GM23338 (cell line): ENCODE results near the gene SMIM5. TPM values are rescaled to one million over a fixed set of nuclear protein-coding genes. Genes with fewer than 3 reads are reported as not detected.
A peak's percentile ranks its signal among the peaks of the same experiment; 100 is the strongest.

Source experiments
- ATAC-seq: fragments of 200-7000 bp; cut with Tn5 transposase; 3 replicates; pipeline ENCODE4 v1.9.1; 2020
- DNase-seq: peaks from one replicate; pipeline ENCODE4 v3.0.0-alpha.2; 2015; ENCODE audit warnings: low spot score
- H2AFZ ChIP-seq: fragments of 200-600 bp; sonication (generic); 2 replicates; pipeline ENCODE4 v1.8.0; 2016; ENCODE audit warnings: antibody characterized with exemption, mild to moderate bottlenecking, moderate library complexity
- H3F3A ChIP-seq: fragments of 200-600 bp; sonication (generic); replicated peaks from 2 replicates; pipeline ENCODE4 v1.8.0; 2017; ENCODE audit warnings: antibody characterized with exemption, mixed run types, low read depth
- H3K27ac ChIP-seq: fragments of 200-600 bp; sonication (generic); 2 replicates; pipeline ENCODE4 v1.6.1; 2016; ENCODE audit warnings: low read depth
- H3K27me3 ChIP-seq: fragments of 200-600 bp; sonication (generic); 2 replicates; pipeline ENCODE4 v1.8.0; 2016; ENCODE audit warnings: mild to moderate bottlenecking, mixed run types, moderate library complexity; ENCODE audit not compliant: insufficient read depth
- H3K36me3 ChIP-seq: fragments of 200-600 bp; sonication (generic); 2 replicates; pipeline ENCODE4 v1.8.0; 2016; ENCODE audit warnings: mild to moderate bottlenecking; ENCODE audit not compliant: insufficient read depth
- H3K4me1 ChIP-seq: fragments of 200-600 bp; sonication (generic); 2 replicates; pipeline ENCODE4 v1.8.0; 2016; ENCODE audit warnings: mild to moderate bottlenecking, moderate library complexity; ENCODE audit not compliant: insufficient read depth
- H3K4me2 ChIP-seq: fragments of 200-600 bp; sonication (generic); 2 replicates; pipeline ENCODE4 v1.7.1; 2017; ENCODE audit warnings: mixed run types
- H3K4me3 ChIP-seq: fragments of 200-600 bp; sonication (generic); 2 replicates; pipeline ENCODE4 v1.6.1; 2016; ENCODE audit warnings: mixed run types
- H3K79me2 ChIP-seq: fragments of 200-600 bp; sonication (generic); replicated peaks from 2 replicates; pipeline ENCODE4 v1.8.0; 2017; ENCODE audit warnings: mild to moderate bottlenecking; ENCODE audit not compliant: insufficient read depth
- H3K9me2 ChIP-seq: fragments of 200-600 bp; sonication (generic); 2 replicates; pipeline ENCODE4 v1.8.0; 2017; ENCODE audit not compliant: insufficient read depth
- H4K20me1 ChIP-seq: fragments of 200-600 bp; sonication (generic); replicated peaks from 2 replicates; pipeline ENCODE4 v1.8.0; 2017; ENCODE audit warnings: mild to moderate bottlenecking; ENCODE audit not compliant: insufficient read depth
- H3K27ac Mint-ChIP-seq: 2 replicates; pipeline ENCODE4 v1.8.0; 2020; ENCODE audit warnings: inconsistent platforms, mild to moderate bottlenecking, moderate library complexity, mixed read lengths
- H3K27me3 Mint-ChIP-seq: 3 replicates; pipeline ENCODE4 v1.8.0; 2022; ENCODE audit warnings: low read depth, mild to moderate bottlenecking, moderate library complexity, mixed read lengths, inconsistent platforms; ENCODE audit not compliant: insufficient read depth, poor library complexity
- H3K36me3 Mint-ChIP-seq: 3 replicates; pipeline ENCODE4 v1.8.0; 2021; ENCODE audit warnings: low read depth, mild to moderate bottlenecking, inconsistent platforms, moderate library complexity, mixed read lengths
- H3K4me1 Mint-ChIP-seq: 3 replicates; pipeline ENCODE4 v1.8.0; 2020; ENCODE audit warnings: mild to moderate bottlenecking, inconsistent platforms, mixed read lengths
- H3K4me3 Mint-ChIP-seq: 3 replicates; pipeline ENCODE4 v1.8.0; 2021; ENCODE audit warnings: moderate library complexity, mild to moderate bottlenecking, inconsistent platforms, mixed read lengths
- H3K9me3 Mint-ChIP-seq: 3 replicates; pipeline ENCODE4 v1.8.0; 2020; ENCODE audit warnings: moderate library complexity, mild to moderate bottlenecking, inconsistent platforms, mixed read lengths
- CREB1 ChIP-seq: fragments of 250-450 bp; sonication (Bioruptor Pico); IDR thresholded peaks from 2 replicates; pipeline ENCODE4 v1.5.0; 2020; ENCODE audit warnings: low read depth, mild to moderate bottlenecking, moderate library complexity
- EZH2 ChIP-seq: fragments of 200-600 bp; sonication (generic); IDR thresholded peaks from one replicate; pipeline ENCODE4 v1.8.0; 2017; ENCODE audit warnings: antibody characterized with exemption, mild to moderate bottlenecking, low read depth; ENCODE audit not compliant: unreplicated experiment
- EZH2phosphoT487 ChIP-seq: fragments of 200-600 bp; sonication (generic); IDR thresholded peaks from one replicate; pipeline ENCODE4 v1.8.1; 2018; ENCODE audit warnings: antibody characterized with exemption; ENCODE audit not compliant: unreplicated experiment
- JUNB ChIP-seq: IDR thresholded peaks from one replicate; pipeline ENCODE4 v1.6.1; 2016; ENCODE audit warnings: antibody characterized with exemption; ENCODE audit not compliant: unreplicated experiment
- STAT1 ChIP-seq: IDR thresholded peaks from one replicate; pipeline ENCODE4 v1.6.1; 2016; ENCODE audit warnings: antibody characterized with exemption; ENCODE audit not compliant: unreplicated experiment
- ZNF114 ChIP-seq: fragments of 250-450 bp; sonication (Bioruptor Pico); IDR thresholded peaks from 2 replicates; pipeline ENCODE4 v1.5.0; 2020; ENCODE audit warnings: mild to moderate bottlenecking, moderate library complexity
- ZNF331 ChIP-seq: fragments of 250-450 bp; sonication (Bioruptor Pico); IDR thresholded peaks from 2 replicates; pipeline ENCODE4 v1.5.0; 2020; ENCODE audit warnings: low read depth, mild to moderate bottlenecking, moderate library complexity
- ZNF462 ChIP-seq: fragments of 250-450 bp; sonication (Bioruptor Pico); IDR thresholded peaks from 2 replicates; pipeline ENCODE4 v1.5.0; 2020; ENCODE audit warnings: mild to moderate bottlenecking, moderate library complexity
- polyA plus RNA-seq: library from polyadenylated mRNA; unstranded; fragments of >200 nt; fragmentation: Nextera tagmentation; extraction: Ambion mirVana; gene quantifications from 2 replicates; pipeline ENCODE4 v1.2.1, GENCODE V29; 2016
- total RNA-seq: library from RNA; depleted of rRNA; stranded (reverse); fragments of >200 nt; shearing (Covaris generic); gene quantifications from 2 replicates; pipeline ENCODE4 v1.2.3, GENCODE V29; 2014
- TF ChIP-seq, protein P1 (sequence below), 2 experiments: fragments of 200-600 bp in 1 of 2; sonication (generic) in 1 of 2; conservative IDR thresholded peaks; 2 replicates each; pipeline versions ENCODE4 v1.5.1 to v1.6.1; 2016 to 2017; ENCODE audit warnings: antibody characterized with exemption in 2 of 2, low read depth in 2 of 2, mild to moderate bottlenecking in 2 of 2, moderate library complexity in 1 of 2
- TF ChIP-seq, protein P2 (sequence below): IDR thresholded peaks from 2 replicates; pipeline ENCODE4 v1.6.1; 2016; ENCODE audit warnings: antibody characterized with exemption

The SMIM5 gene
- total and polyA plus RNA-seq, 2 experiments from 2014 or later: 0.16 TPM; not detected in 1

DNA sequence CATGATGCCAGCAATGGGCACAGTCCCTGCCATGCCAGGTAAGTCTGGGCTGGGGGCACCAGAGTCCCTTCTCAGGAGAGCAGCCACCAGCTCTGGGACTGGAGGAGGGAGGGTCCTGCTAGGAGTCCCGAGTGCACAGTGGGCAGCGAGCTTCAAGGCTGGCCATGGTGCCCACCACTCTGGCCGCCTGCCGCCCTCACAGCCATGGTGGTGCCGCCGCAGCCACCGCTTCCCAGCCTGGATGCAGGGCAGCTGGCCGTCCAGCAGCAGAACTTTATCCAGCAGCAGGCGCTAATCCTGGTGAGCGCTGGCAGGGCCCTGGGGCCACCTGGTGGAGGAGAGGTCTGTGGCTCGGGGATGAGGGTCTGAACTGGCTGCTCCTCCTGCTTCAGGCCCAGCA, 17.9 kb upstream of the SMIM5 start:
- H3K27ac Mint-ChIP-seq: no peak overlapping the region
- peaks cover 11% of the 10 kb centered on the region for H3K27me3 Mint-ChIP-seq
- Histone ChIP-seq H3K4me2 (no peak overlapping the region), H2AFZ (no peak overlapping the region), H3K36me3 (no peaks in the 10 kb centered on the region), H3K4me1 (no peaks in the 10 kb centered on the region), H3K9me2 (no peaks in the 10 kb centered on the region), H3K79me2 (no peaks in the 10 kb centered on the region), H3K27me3 (no peaks in the 10 kb centered on the region), H3K4me3 (no peak overlapping the region), H4K20me1 (no peaks in the 10 kb centered on the region), H3K27ac (no peak overlapping the region), H3F3A (no peaks in the 10 kb centered on the region)
- H3K36me3 Mint-ChIP-seq: no peaks in the 10 kb centered on the region
- DNase-seq (no peak), ATAC-seq (peak; percentile 2; the same call in 1 of the 3 replicates)
- TF ChIP-seq, protein P1, sequence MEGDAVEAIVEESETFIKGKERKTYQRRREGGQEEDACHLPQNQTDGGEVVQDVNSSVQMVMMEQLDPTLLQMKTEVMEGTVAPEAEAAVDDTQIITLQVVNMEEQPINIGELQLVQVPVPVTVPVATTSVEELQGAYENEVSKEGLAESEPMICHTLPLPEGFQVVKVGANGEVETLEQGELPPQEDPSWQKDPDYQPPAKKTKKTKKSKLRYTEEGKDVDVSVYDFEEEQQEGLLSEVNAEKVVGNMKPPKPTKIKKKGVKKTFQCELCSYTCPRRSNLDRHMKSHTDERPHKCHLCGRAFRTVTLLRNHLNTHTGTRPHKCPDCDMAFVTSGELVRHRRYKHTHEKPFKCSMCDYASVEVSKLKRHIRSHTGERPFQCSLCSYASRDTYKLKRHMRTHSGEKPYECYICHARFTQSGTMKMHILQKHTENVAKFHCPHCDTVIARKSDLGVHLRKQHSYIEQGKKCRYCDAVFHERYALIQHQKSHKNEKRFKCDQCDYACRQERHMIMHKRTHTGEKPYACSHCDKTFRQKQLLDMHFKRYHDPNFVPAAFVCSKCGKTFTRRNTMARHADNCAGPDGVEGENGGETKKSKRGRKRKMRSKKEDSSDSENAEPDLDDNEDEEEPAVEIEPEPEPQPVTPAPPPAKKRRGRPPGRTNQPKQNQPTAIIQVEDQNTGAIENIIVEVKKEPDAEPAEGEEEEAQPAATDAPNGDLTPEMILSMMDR (conservative IDR thresholded peaks at IDR 0.05; ENCODE audit: low read depth in 2 of 2): peak in 1 of 2 experiments; percentile 55; a peak in 2 of 4 replicates
- no peak for TF ChIP-seq JUNB
- H3K9me3 Mint-ChIP-seq: no peaks in the 10 kb centered on the region; the same call in 2 of the 3 replicates
- no peak overlapping the region for H3K4me3 Mint-ChIP-seq
- H3K4me1 Mint-ChIP-seq: peaks cover 3% of the 10 kb centered on the region; the same call in 1 of the 3 replicates

GRCh38 chr17:75616521-75617122, 16.6 kb upstream of the SMIM5 start:
- Histone ChIP-seq H3K4me3 (no peak overlapping the region), H3K9me2 (no peaks in the 10 kb centered on the region), H2AFZ (no peak overlapping the region), H3K79me2 (no peaks in the 10 kb centered on the region), H3K4me1 (no peaks in the 10 kb centered on the region), H3K4me2 (no peak overlapping the region), H3K36me3 (no peaks in the 10 kb centered on the region), H4K20me1 (no peaks in the 10 kb centered on the region), H3F3A (no peaks in the 10 kb centered on the region), H3K27me3 (no peaks in the 10 kb centered on the region), H3K27ac (no peak overlapping the region)
- no peak overlapping the region for H3K4me3 Mint-ChIP-seq
- no peaks in the 10 kb centered on the region for H3K36me3 Mint-ChIP-seq
- H3K4me1 Mint-ChIP-seq: peaks cover 3% of the 10 kb centered on the region; the same call in 1 of the 3 replicates
- no peak overlapping the region for H3K27ac Mint-ChIP-seq
- peaks cover 16% of the 10 kb centered on the region for H3K27me3 Mint-ChIP-seq
- no peak for TF ChIP-seq ZNF114 (CRISPR knock-in tag)
- TF ChIP-seq STAT1: no peak
- TF ChIP-seq, protein P2, sequence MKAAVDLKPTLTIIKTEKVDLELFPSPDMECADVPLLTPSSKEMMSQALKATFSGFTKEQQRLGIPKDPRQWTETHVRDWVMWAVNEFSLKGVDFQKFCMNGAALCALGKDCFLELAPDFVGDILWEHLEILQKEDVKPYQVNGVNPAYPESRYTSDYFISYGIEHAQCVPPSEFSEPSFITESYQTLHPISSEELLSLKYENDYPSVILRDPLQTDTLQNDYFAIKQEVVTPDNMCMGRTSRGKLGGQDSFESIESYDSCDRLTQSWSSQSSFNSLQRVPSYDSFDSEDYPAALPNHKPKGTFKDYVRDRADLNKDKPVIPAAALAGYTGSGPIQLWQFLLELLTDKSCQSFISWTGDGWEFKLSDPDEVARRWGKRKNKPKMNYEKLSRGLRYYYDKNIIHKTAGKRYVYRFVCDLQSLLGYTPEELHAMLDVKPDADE: no peak
- TF ChIP-seq EZH2: no peak
- no peak for TF ChIP-seq EZH2phosphoT487
- TF ChIP-seq CREB1 (CRISPR knock-in tag): no peak
- TF ChIP-seq ZNF331 (CRISPR knock-in tag): no peak
- TF ChIP-seq ZNF462 (CRISPR knock-in tag): no peak
- ATAC-seq (no peak), DNase-seq (no peak)
- H3K9me3 Mint-ChIP-seq: no peaks in the 10 kb centered on the region; the same call in 2 of the 3 replicates
